C4-2B (cell line): ENCODE measurements around the gene MAP3K14.

Source experiments
- CTCF ChIP-seq: fragments of 450-650 bp; conservative IDR thresholded peaks from 2 replicates; pipeline ENCODE4 v1.5.1; 2017; ENCODE audit warnings: mild to moderate bottlenecking
- ZFX ChIP-seq: fragments of 450-650 bp; IDR thresholded peaks from 2 replicates; pipeline ENCODE4 v1.6.1; 2017

DNA sequence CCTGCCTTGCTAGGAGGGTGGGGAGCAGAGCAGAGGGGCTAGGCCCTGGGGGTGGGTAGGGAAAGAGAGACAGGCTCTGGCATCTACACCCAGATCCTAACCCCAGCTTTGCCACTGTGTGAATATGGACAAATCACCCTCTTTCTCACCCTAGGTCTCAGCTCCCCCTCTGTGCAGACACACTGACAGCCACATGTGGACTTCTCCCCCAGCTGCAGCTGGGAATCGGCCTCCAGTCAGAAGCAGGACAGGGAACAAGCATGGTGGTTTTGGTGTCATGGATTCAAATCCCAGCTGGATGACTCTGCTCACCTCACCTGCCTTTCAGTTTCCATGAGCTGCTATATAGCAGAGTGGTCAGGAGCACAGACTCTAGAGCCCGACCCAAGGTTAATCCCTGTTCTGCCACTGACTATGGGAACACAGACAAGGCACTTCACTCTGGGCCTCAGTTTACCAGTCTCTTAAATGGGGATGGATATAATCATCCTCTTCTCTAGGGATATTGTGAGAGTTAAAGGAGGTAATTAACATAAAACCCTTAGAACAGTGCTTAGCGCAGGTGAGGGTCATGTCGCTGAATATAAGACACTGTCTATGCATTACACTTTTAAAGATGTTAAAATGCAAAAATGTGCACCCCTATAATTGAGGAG is 26.2 kb upstream of the MAP3K14 start:
- TF ChIP-seq CTCF: no peak
- no peak for TF ChIP-seq ZFX
